GM12878 (cell line): ENCODE data around the gene SLC20A1. TPM values are rescaled to one million over a fixed set of nuclear protein-coding genes. Genes with fewer than 3 reads are reported as not detected.

Source experiments
- ATAC-seq: fragments of 200-7000 bp; cut with Tn5 transposase; 3 replicates; pipeline ENCODE4 v1.9.1; 2020; ENCODE audit warnings: mild to moderate bottlenecking, moderate library complexity
- BruUV-seq: library from RNA; stranded (reverse); fragments of 400-500 nt; replicated peaks from 2 replicates; lab custom pipeline; 2021; lab: Mats Ljungman, UMichigan
- CTCF ChIA-PET: fragments of 300-600 bp; sonication (Branson Sonifier 250); formaldehyde crosslinking; extraction: SDS; loops from one replicate; lab custom pipeline; 2021; ENCODE audit warnings: inconsistent platforms; lab: Yijun Ruan, JAX
- POLR2A ChIA-PET: fragments of 350-600 bp; formaldehyde crosslinking; extraction: SDS; loops from one replicate; lab custom pipeline; 2021; ENCODE audit warnings: inconsistent platforms; lab: Charles Lee
- RAD21 ChIA-PET: fragments of 300-600 bp; sonication (Branson Sonifier 250); formaldehyde crosslinking; loops from one replicate; lab custom pipeline; 2023; ENCODE audit warnings: antibody characterized with exemption; ENCODE audit not compliant: unreplicated experiment; lab: Charles Lee
- SMC1A ChIA-PET: fragments of 300-600 bp; sonication (Branson Sonifier 250); formaldehyde crosslinking; loops from one replicate; lab custom pipeline; 2023; ENCODE audit not compliant: unreplicated experiment, uncharacterized antibody; lab: Charles Lee
- DNase-seq: peaks from one replicate; pipeline ENCODE4 v3.0.0-alpha.2; 2011; ENCODE audit warnings: low read depth, low spot score
- FAIRE-seq: peaks from 3 replicates; lab custom pipeline; 2011; peaks lifted over from hg19 to GRCh38; lab: Jason Lieb, UNC
- H2AFZ ChIP-seq: 2 replicates; pipeline ENCODE4 v1.6.0; 2011; ENCODE audit warnings: low read depth, low read length, control low read depth; ENCODE audit not compliant: control insufficient read depth
- H3K27ac ChIP-seq: 2 replicates; pipeline ENCODE4 v1.5.1; 2011; ENCODE audit warnings: control low read depth; ENCODE audit not compliant: control insufficient read depth, insufficient read depth
- H3K27me3 ChIP-seq, 2 experiments: replicated peaks in 1 of 2; 2 replicates each; pipeline versions ENCODE4 v1.6.0 to v1.6.1; 2011; ENCODE audit warnings: low read length in 1 of 2; ENCODE audit not compliant: control insufficient read depth in 2 of 2, insufficient read depth in 2 of 2
- H3K36me3 ChIP-seq, 2 experiments: 2 replicates each; pipeline ENCODE4 v1.5.1; 2011; ENCODE audit warnings: low read length in 1 of 2; ENCODE audit not compliant: control insufficient read depth in 2 of 2, insufficient read depth in 2 of 2
- H3K4me1 ChIP-seq: 2 replicates; pipeline ENCODE4 v1.6.1; 2011; ENCODE audit warnings: mild to moderate bottlenecking, low read length, moderate library complexity, mixed read lengths; ENCODE audit not compliant: control insufficient read depth, insufficient read depth
- H3K4me2 ChIP-seq: 2 replicates; pipeline ENCODE4 v1.6.0; 2011; ENCODE audit warnings: control low read depth; ENCODE audit not compliant: control insufficient read depth, insufficient read depth
- H3K4me3 ChIP-seq: fragments of 200-600 bp; sonication (generic); 2 replicates; pipeline ENCODE4 v1.5.1; 2016
- H3K79me2 ChIP-seq: 2 replicates; pipeline ENCODE4 v1.6.0; 2011; ENCODE audit warnings: low read length; ENCODE audit not compliant: control insufficient read depth, insufficient read depth
- H3K9ac ChIP-seq: 2 replicates; pipeline ENCODE4 v1.8.0; 2011; ENCODE audit warnings: low read length, control low read depth, mixed read lengths; ENCODE audit not compliant: control insufficient read depth, insufficient read depth
- H3K9me3 ChIP-seq: replicated peaks from 3 replicates; pipeline ENCODE4 v1.5.1; 2011; ENCODE audit warnings: mild to moderate bottlenecking, low read length; ENCODE audit not compliant: control insufficient read depth, insufficient read depth
- H4K20me1 ChIP-seq: 2 replicates; pipeline ENCODE4 v1.6.0; 2011; ENCODE audit not compliant: control insufficient read depth, insufficient read depth
- ASH2L ChIP-seq: fragments of 300-600, 200-600 bp; sonication (generic); IDR thresholded peaks from 2 replicates; pipeline ENCODE4 v1.6.1; 2017; ENCODE audit warnings: low read depth, mild to moderate bottlenecking, borderline replicate concordance
- BHLHE40 ChIP-seq, 2 experiments: fragments of 450-650 bp in 1 of 2; IDR thresholded peaks; 2 replicates each; pipeline ENCODE4 v1.6.1; 2011 to 2017; ENCODE audit warnings: low read depth in 2 of 2, borderline replicate concordance in 1 of 2, improper control_type of control experiment in 1 of 2, low read length in 1 of 2, mild to moderate bottlenecking in 1 of 2
- FOXK2 ChIP-seq: fragments of 450-650 bp; IDR thresholded peaks from 2 replicates; pipeline ENCODE4 v1.6.1; 2017; ENCODE audit warnings: mild to moderate bottlenecking, moderate library complexity
- GABPA ChIP-seq: IDR thresholded peaks from 2 replicates; pipeline ENCODE4 v1.6.1; 2014; ENCODE audit warnings: antibody characterized with exemption, low read depth, mild to moderate bottlenecking, inconsistent platforms
- GATAD2B ChIP-seq: fragments of 450-650 bp; conservative IDR thresholded peaks from 2 replicates; pipeline ENCODE4 v1.6.1; 2017; ENCODE audit warnings: low read depth, mild to moderate bottlenecking, moderate library complexity
- MAX ChIP-seq: IDR thresholded peaks from 2 replicates; pipeline ENCODE4 v1.6.1; 2012; ENCODE audit warnings: low read depth, low read length, improper control_type of control experiment
- MTA2 ChIP-seq: fragments of 450-650 bp; IDR thresholded peaks from 2 replicates; pipeline ENCODE4 v1.6.1; 2016; ENCODE audit warnings: low read depth, mild to moderate bottlenecking, moderate library complexity
- PAX8 ChIP-seq: fragments of 450-650 bp; IDR thresholded peaks from 2 replicates; pipeline ENCODE4 v1.6.1; 2017; ENCODE audit warnings: mild to moderate bottlenecking, moderate library complexity
- RAD51 ChIP-seq: fragments of 450-650 bp; IDR thresholded peaks from 2 replicates; pipeline ENCODE4 v1.6.1; 2016; ENCODE audit warnings: moderate library complexity, mild to moderate bottlenecking, inconsistent platforms
- RELB ChIP-seq: fragments of 450-650 bp; IDR thresholded peaks from 2 replicates; pipeline ENCODE4 v1.6.1; 2017; ENCODE audit warnings: low read depth, mild to moderate bottlenecking, moderate library complexity
- SMC3 ChIP-seq: IDR thresholded peaks from 2 replicates; pipeline ENCODE4 v1.6.1; 2011; ENCODE audit warnings: low read length, improper control_type of control experiment, borderline replicate concordance
- SUPT20H ChIP-seq: IDR thresholded peaks from 2 replicates; pipeline ENCODE4 v1.6.1; 2011; ENCODE audit warnings: low read depth, mild to moderate bottlenecking, low read length, moderate library complexity, borderline replicate concordance; ENCODE audit not compliant: control insufficient read depth
- TCF12 ChIP-seq: IDR thresholded peaks from 2 replicates; pipeline ENCODE4 v1.6.1; 2011; ENCODE audit warnings: low read depth, mild to moderate bottlenecking, low read length
- ZNF687 ChIP-seq: fragments of 450-650 bp; IDR thresholded peaks from 2 replicates; pipeline ENCODE4 v1.6.1; 2017; ENCODE audit warnings: mild to moderate bottlenecking, moderate library complexity
- WGBS: methylation state at CpG from one replicate; pipeline ENCODE4 v1.1.6; 2016; ENCODE audit warnings: low lambda C conversion rate; ENCODE audit not compliant: insufficient replicate concordance, insufficient coverage; ENCODE audit errors: missing lambda C conversion rate; 5-methylcytosine and 5-hydroxymethylcytosine counted together
- in situ Hi-C: fragments of 300-500 bp; cut with MboI; formaldehyde crosslinking; loops from 9 replicates; pipeline ENCODE4 v1.14.3; 2018; ENCODE audit warnings: mixed read lengths
- intact Hi-C: fragments of 100-400 bp; cut with micrococcal nuclease; formaldehyde crosslinking; loops from one replicate; pipeline ENCODE4 v1.14.2; 2022; ENCODE audit not compliant: unreplicated experiment
- polyA plus RNA-seq, 11 experiments: library from polyadenylated mRNA; depleted of rRNA in 4 of 11; unstranded in 6 of 11; stranded (reverse) in 5 of 11; fragments of >200 nt; fragmentation: Nextera tagmentation in 4 of 11; fragmentation: Illumina TruSeq in 1 of 11; extraction: Ambion mirVana in 4 of 11; extraction: Trizol in 1 of 11; gene quantifications; 1 replicate in 1 of 11; 2 replicates in 10 of 11; pipeline versions ENCODE4 v1.2.1 to v1.2.3, GENCODE V29; 2011 to 2016; ENCODE audit warnings: inconsistent platforms in 2 of 11, missing spikeins in 2 of 11, low read depth in 1 of 11
- total RNA-seq, 4 experiments: library from RNA; depleted of rRNA in 3 of 4; stranded (reverse); fragments of >200 nt in 3 of 4; fragmentation: Illumina TruSeq in 1 of 4; extraction: Trizol in 1 of 4; gene quantifications; 2 replicates each; pipeline versions ENCODE4 v1.2.1 to v1.2.3, GENCODE V29; 2013 to 2021
- TF ChIP-seq, protein P1 (sequence below): fragments of 450-650 bp; IDR thresholded peaks from 2 replicates; pipeline ENCODE4 v1.6.1; 2018; ENCODE audit warnings: borderline replicate concordance, mild to moderate bottlenecking; ENCODE audit not compliant: partially characterized antibody

Gene SLC20A1
- total and polyA plus RNA-seq, 10 of the 15 experiments (the other 5 are each of a cell fraction or from before 2014, with no cell fraction given) = 21.2 to 59.1 (median 43.2) TPM

DNA sequence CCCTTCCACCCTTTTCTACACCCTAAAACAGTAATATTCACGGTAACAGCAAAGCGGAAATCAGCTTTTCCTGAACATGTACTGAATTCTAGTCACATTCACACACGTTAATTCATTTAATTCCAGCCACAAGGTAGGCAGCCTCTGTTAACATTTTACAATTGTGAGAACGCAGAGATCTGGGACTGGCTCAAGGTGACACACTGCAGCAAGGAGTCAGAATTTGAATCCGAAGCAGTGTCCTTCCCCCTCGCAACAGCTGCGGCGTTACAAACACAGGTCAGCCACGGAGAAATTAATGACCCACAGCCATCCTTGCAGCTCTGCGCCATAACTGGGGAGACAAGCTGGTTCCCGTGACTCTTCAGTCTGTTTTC is 818 bp upstream of the SLC20A1 start:
- Histone ChIP-seq H3K4me1 (peaks cover 6% of the 10 kb centered on the region), H3K4me3 (peak overlapping the region; percentile 70; the same call in 1 of the 2 replicates), H3K27me3 (peaks cover 0 to 2% of the 10 kb centered on the region in 2 experiments; a peak in 1 of 4 replicates), H3K36me3 (peaks cover 0 to 13% of the 10 kb centered on the region in 2 experiments; a peak in 2 of 4 replicates), H2AFZ (peak overlapping the region; percentile 72), H3K27ac (peak overlapping the region; percentile 30; the same call in 1 of the 2 replicates), H3K4me2 (peak overlapping the region; percentile 92), H3K9me3 (no peaks in the 10 kb centered on the region), H3K9ac (peak overlapping the region; percentile 41; the same call in 1 of the 2 replicates), H4K20me1 (no peaks in the 10 kb centered on the region), H3K79me2 (peaks cover 42% of the 10 kb centered on the region)
- POLR2A ChIA-PET = interaction anchor here (0.6 to 8.9 kb wide), 15 partner anchors 9 to 86 kb away, joined by 3 to 143 read pairs (median 4); no protein-coding TSS in a partner anchor
- FAIRE-seq (no peak), DNase-seq (no peak), ATAC-seq (peak; percentile 6)
- intact Hi-C loops = loop anchor here (1.0 to 5.0 kb wide), 4 partner anchors 19 to 81 kb away; no protein-coding TSS in a partner anchor
- RAD21 ChIA-PET = interaction anchor here (0.7 to 9.9 kb wide), 15 partner anchors 9 to 81 kb away, joined by 3 to 117 read pairs (median 5); partner anchors contain the start of gene CHCHD5
- 2% methylated on average over 11 of the region's 11 CpGs for WGBS
- no TSS peak for BruUV-seq
- SMC1A ChIA-PET = interaction anchor here (1.0 to 9.1 kb wide), 12 partner anchors 13 to 84 kb away, joined by 3 to 118 read pairs (median 10); no protein-coding TSS in a partner anchor
- CTCF ChIA-PET = interaction anchor here (0.6 to 9.7 kb wide), 19 partner anchors 8 to 297 kb away, joined by 3 to 155 read pairs (median 4); no protein-coding TSS in a partner anchor
- in situ Hi-C loops = no loop called here
- TF ChIP-seq MAX (no peak), SUPT20H (no peak), BHLHE40 (IDR thresholded peaks at IDR 0.05; ENCODE audit: borderline replicate concordance in 1 of 2, low read depth in 2 of 2, low read length in 1 of 2) (peak in 1 of 2 experiments; percentile 46; a peak in 1 of 4 replicates), RAD51 (no peak), TCF12 (0 out of 2 replicates have a peak, but pooled peaks have one; percentile 38), ASH2L (no peak), GATAD2B (no peak), MTA2 (0 out of 2 replicates have a peak, but pooled peaks have one; percentile 21), PAX8 (no peak), FOXK2 (no peak), SMC3 (no peak), ZNF687 (no peak), GABPA (no peak), RELB (no peak)
- TF ChIP-seq, protein P1, sequence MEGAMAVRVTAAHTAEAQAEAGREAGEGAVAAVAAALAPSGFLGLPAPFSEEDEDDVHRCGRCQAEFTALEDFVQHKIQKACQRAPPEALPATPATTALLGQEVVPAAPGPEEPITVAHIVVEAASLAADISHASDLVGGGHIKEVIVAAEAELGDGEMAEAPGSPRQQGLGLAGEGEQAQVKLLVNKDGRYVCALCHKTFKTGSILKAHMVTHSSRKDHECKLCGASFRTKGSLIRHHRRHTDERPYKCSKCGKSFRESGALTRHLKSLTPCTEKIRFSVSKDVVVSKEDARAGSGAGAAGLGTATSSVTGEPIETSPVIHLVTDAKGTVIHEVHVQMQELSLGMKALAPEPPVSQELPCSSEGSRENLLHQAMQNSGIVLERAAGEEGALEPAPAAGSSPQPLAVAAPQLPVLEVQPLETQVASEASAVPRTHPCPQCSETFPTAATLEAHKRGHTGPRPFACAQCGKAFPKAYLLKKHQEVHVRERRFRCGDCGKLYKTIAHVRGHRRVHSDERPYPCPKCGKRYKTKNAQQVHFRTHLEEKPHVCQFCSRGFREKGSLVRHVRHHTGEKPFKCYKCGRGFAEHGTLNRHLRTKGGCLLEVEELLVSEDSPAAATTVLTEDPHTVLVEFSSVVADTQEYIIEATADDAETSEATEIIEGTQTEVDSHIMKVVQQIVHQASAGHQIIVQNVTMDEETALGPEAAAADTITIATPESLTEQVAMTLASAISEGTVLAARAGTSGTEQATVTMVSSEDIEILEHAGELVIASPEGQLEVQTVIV = no peak
